ENCODE measurements around the gene ACACA.

Gene ACACA

DNA sequence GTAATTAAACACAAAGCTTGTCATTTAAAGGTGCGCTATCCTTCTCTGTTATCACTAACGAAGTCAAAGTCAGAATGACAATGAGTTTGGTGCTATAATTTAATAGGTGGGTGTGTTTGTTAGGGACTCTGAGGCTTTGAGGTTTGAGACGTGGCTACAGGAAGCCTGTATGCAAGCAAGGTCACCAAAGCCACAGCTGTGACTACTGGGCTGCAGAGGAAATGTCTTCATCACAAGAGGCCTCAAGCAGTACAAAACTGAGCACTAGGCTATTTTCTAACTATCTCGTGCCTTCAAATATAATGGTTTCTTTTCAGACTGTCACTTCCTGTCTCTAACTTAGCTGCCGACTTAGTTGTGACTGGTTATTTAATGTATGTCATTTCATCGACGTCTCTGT, 316.7 kb downstream of the ACACA start:
- DNase-seq: no peak
- Histone ChIP-seq H3K4me3 (ENCODE audit: low read depth, low read length) (no peak overlapping the region), H3K4me1 (peaks cover 12% of the 10 kb centered on the region), H3K27me3 (no peaks in the 10 kb centered on the region), H3K9me3 (no peaks in the 10 kb centered on the region), H3K36me3 (peaks cover 80% of the 10 kb centered on the region)
- TF ChIP-seq, protein P1, sequence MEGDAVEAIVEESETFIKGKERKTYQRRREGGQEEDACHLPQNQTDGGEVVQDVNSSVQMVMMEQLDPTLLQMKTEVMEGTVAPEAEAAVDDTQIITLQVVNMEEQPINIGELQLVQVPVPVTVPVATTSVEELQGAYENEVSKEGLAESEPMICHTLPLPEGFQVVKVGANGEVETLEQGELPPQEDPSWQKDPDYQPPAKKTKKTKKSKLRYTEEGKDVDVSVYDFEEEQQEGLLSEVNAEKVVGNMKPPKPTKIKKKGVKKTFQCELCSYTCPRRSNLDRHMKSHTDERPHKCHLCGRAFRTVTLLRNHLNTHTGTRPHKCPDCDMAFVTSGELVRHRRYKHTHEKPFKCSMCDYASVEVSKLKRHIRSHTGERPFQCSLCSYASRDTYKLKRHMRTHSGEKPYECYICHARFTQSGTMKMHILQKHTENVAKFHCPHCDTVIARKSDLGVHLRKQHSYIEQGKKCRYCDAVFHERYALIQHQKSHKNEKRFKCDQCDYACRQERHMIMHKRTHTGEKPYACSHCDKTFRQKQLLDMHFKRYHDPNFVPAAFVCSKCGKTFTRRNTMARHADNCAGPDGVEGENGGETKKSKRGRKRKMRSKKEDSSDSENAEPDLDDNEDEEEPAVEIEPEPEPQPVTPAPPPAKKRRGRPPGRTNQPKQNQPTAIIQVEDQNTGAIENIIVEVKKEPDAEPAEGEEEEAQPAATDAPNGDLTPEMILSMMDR (IDR thresholded peaks at IDR 0.05; ENCODE audit: low read depth, low read length): no peak

DNA sequence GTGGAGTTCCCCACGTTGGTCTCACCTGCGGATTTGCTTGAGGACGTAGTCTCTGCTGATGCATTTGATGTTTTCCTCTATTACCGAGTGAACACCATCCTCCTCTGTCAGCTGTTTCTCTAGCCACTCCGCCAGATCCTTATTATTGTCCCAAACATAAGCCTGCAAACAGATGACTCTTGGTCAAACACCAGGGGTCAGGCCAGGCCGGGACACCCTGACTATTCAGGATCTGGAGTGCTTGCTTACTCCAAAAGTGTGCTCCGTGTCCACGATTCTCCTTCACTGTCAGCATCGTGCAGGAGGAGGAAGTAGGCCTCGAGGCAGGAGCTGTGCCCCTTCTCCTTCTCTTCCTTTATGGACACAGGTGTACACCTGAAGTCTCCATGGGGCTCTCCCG, 317.7 kb downstream of the ACACA start:
- H3K36me3 ChIP-seq: peaks cover 73% of the 10 kb centered on the region
- no peak overlapping the region for H3K4me3 ChIP-seq (ENCODE audit: low read depth, low read length)

DNA sequence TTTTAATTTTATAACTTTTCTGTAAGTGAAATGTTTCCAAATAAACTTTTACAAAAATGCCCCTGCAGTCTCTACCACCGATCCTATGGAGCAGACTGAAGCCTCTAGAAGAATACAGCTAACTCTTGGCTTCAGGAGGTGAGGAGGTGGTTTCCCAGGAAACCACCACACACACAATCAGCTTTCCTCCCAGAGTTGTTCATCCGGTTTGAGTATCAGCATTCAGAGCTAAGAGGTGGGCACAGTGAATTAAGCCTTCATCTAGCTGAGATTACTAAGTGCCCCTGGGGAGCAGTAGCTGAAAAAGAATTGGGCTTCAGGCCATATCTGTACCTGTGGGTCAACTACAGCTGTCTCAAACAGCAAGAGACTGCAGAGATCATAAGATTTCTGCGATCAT, 318.2 kb downstream of the ACACA start:
- Histone ChIP-seq H3K36me3 (peaks cover 69% of the 10 kb centered on the region), H3K27me3 (no peaks in the 10 kb centered on the region), H3K9me3 (no peaks in the 10 kb centered on the region), H3K4me1 (peaks cover 6% of the 10 kb centered on the region; the same call in 1 of the 2 replicates), H3K4me3 (ENCODE audit: low read depth, low read length) (no peak overlapping the region)
- no peak for DNase-seq
- TF ChIP-seq, protein P1 (IDR thresholded peaks at IDR 0.05; ENCODE audit: low read depth, low read length): no peak

More for the DNA sequence above, 317.7 kb downstream of the ACACA start:
- DNase-seq: peak; percentile 46
- no peaks in the 10 kb centered on the region for H3K27me3 ChIP-seq
- TF ChIP-seq, protein P1 (IDR thresholded peaks at IDR 0.05; ENCODE audit: low read depth, low read length): peak; percentile 43
- H3K4me1 ChIP-seq: peaks cover 6% of the 10 kb centered on the region; the same call in 1 of the 2 replicates
- H3K9me3 ChIP-seq: no peaks in the 10 kb centered on the region

DNA sequence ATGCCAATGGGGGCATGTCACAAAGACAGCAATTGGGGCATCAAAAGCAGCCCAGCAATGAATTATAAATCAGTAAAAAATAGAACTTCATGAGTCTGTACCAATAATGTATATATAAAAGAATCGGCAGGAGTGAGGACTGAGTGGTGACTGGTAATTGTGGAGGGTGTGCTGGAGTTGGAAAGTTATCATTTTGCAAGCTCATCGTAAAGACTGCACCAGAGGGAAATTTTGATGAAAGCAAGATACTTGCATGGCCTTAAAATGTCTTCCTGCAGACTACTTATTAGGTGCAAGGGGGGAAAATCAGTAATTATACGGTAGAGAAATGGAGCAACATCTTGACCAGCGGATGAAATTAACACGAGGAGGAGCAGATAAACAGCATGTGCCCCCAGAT, 319.0 kb downstream of the ACACA start:
- DNase-seq: no peak

DNA sequence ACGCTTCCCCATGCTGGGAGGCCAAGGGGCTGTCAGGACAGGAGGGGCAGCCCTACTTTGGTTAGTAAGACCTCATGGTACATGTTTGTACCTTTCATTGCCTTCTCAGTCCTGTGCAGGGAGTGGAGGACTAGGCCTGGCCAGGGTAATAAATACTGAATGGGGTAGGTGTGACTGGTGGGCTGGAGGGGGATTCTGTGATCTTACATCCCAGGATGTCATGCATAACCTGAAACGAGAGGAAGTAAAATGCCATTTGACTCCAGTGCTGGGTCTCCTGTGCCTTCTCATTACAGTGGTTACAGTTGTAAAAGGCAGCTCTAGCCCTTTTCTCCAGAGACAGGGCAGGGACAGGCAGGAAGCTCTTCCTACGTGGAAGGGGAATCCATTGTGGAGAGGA, 319.7 kb downstream of the ACACA start:
- Histone ChIP-seq H3K4me1 (peaks cover 6% of the 10 kb centered on the region; the same call in 1 of the 2 replicates), H3K27me3 (no peaks in the 10 kb centered on the region), H3K4me3 (ENCODE audit: low read depth, low read length) (no peak overlapping the region), H3K36me3 (peaks cover 59% of the 10 kb centered on the region), H3K9me3 (no peaks in the 10 kb centered on the region)
- DNase-seq: no peak
- TF ChIP-seq, protein P1 (IDR thresholded peaks at IDR 0.05; ENCODE audit: low read depth, low read length): no peak

More for the DNA sequence above, 319.0 kb downstream of the ACACA start:
- Histone ChIP-seq H3K9me3 (no peaks in the 10 kb centered on the region), H3K36me3 (peaks cover 65% of the 10 kb centered on the region), H3K27me3 (no peaks in the 10 kb centered on the region), H3K4me3 (ENCODE audit: low read depth, low read length) (no peak overlapping the region), H3K4me1 (peaks cover 6% of the 10 kb centered on the region; the same call in 1 of the 2 replicates)
- TF ChIP-seq, protein P1 (IDR thresholded peaks at IDR 0.05; ENCODE audit: low read depth, low read length): no peak

DNA sequence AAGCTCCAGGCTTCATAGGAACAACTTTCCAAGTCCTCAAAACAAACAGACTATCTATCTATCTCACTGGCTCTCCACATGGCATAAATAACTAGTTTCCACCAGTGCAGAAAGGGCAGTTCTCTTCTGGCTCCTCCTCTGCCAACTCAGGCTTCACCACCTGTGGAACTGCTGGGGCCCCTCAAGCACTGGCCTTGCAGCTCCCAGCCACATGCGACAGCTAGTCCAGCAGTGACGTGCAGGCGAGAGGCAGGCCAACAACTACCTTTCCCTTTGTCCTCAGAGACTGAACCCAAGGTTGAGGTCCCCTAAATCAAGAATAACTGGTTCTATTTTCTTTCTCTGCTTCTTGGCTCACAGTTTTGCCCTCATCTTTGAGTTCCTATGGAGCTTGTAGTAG, 320.3 kb downstream of the ACACA start:
- no peaks in the 10 kb centered on the region for H3K9me3 ChIP-seq
- TF ChIP-seq, protein P1 (IDR thresholded peaks at IDR 0.05; ENCODE audit: low read depth, low read length): no peak
- H3K36me3 ChIP-seq: peaks cover 59% of the 10 kb centered on the region
- DNase-seq: no peak
- H3K27me3 ChIP-seq: no peaks in the 10 kb centered on the region
- H3K4me3 ChIP-seq (ENCODE audit: low read depth, low read length): no peak overlapping the region
- peaks cover 6% of the 10 kb centered on the region; the same call in 1 of the 2 replicates for H3K4me1 ChIP-seq

All from BE2C (cell line).